Psoas muscle (tissue), 8 donors: ENCODE data around the gene ADAM11. TPM values are rescaled to one million over a fixed set of nuclear protein-coding genes. Genes with fewer than 3 reads are reported as not detected.

Experiments used
- ATAC-seq, 4 donors: fragments of 200-7000 bp; cut with Tn5 transposase; one replicate each; pipeline ENCODE4 v1.9.1; 2020; ENCODE audit warnings: moderate library complexity in 3 of 4, mild to moderate bottlenecking in 2 of 4
- DNase-seq, 2 donors: peaks; one replicate each; pipeline ENCODE4 v3.0.0-alpha.2; 2020
- H3K27ac ChIP-seq: fragments of 200-600 bp; one replicate; pipeline ENCODE4 v1.8.0; 2022
- H3K27me3 ChIP-seq, 3 donors: fragments of 200-600 bp in 1 of 3; one replicate each; pipeline versions ENCODE4 v1.6.1 to v1.8.0; 2013 to 2022; ENCODE audit warnings: low read length in 2 of 3, mild to moderate bottlenecking in 2 of 3, moderate library complexity in 1 of 3; ENCODE audit not compliant: insufficient read depth in 3 of 3
- H3K36me3 ChIP-seq, 2 donors: fragments of 200-600 bp in 1 of 2; one replicate each; pipeline versions ENCODE4 v1.6.1 to v1.8.0; 2013 to 2022; ENCODE audit warnings: low read depth in 1 of 2, mild to moderate bottlenecking in 1 of 2, moderate library complexity in 1 of 2; ENCODE audit not compliant: insufficient read depth in 1 of 2
- H3K4me1 ChIP-seq: fragments of 200-600 bp; one replicate; pipeline ENCODE4 v1.8.0; 2022
- H3K4me3 ChIP-seq: fragments of 200-600 bp; one replicate; pipeline ENCODE4 v1.8.0; 2022; ENCODE audit warnings: mild to moderate bottlenecking
- H3K9me3 ChIP-seq: fragments of 200-600 bp; one replicate; pipeline ENCODE4 v1.8.0; 2022
- CTCF ChIP-seq: fragments of 200-600 bp; IDR thresholded peaks from one replicate; pipeline ENCODE4 v1.8.0; 2022; ENCODE audit warnings: antibody characterized with exemption
- WGBS, 3 donors: extraction: QIAGEN DNeasy Blood & Tissue Kit; methylation state at CpG; one replicate each; pipeline versions ENCODE4 v1.1.6 to v1.1.7; 2013; 5-methylcytosine and 5-hydroxymethylcytosine counted together
- intact Hi-C, 2 donors: fragments of 100-400 bp; cut with DNase I; formaldehyde crosslinking; loops; one replicate each; pipeline versions ENCODE4 v1.11.0 to v1.14.2; 2022
- polyA plus RNA-seq, 3 donors: library from polyadenylated mRNA; stranded (reverse); fragments of 200-250 nt; gene quantifications; one replicate each; pipeline ENCODE4 v1.2.3, GENCODE V29; 2013
- total RNA-seq, 4 donors: library from RNA; stranded (reverse); fragmentation: NEBNext Ultra II Directional in 2 of 4; extraction: Animal tissue kit (Norgen Biotek cat#: 25700) in 2 of 4; gene quantifications; one replicate each; pipeline versions ENCODE4 v1.2.1 to v1.2.4, GENCODE V29; 2021 to 2023
- donor health status: healthy with polysubstance abuse.
- donor health status: DM: no; HTN: no; CAD: no; lungs with moderate emphysema.
- donor health status: Bipolar disorder and iron deficiency.
- donor health status: healthy.
- donor health status: DM: yes; HTN: yes; CAD: no.
- donor health status: DM: no; HTN: no; CAD: no.
- donor health status: DM: no; HTN: no; CAD: no.
- donor health status: DM: yes; HTN: yes; CAD: no.

The ADAM11 gene
- total and polyA plus RNA-seq, 7 donors, result 0.03 to 0.26 (median 0.15) TPM; not detected in 2

DNA sequence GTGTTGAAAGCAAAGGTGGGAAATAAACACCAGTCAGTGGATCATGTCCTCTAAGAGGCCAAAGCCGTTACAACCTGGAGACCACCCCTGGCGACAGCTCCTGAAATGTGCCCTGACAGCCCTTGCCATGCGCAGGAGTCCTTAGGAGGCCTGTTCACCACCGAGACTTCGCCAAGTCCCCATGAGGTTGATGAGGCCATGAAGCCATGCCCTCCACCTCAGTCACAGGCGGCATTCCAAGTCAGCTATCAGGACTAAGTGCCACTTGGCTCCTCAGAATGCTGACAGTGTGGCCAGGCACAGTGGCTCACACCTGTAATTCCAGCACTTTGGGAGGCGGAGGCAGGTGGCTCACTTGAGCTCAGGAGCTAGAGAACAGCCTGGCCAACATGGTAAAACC, 27.1 kb downstream of the ADAM11 start:
- no peak overlapping the region for H3K4me3 ChIP-seq
- intact Hi-C loops, result no loop called here
- no peaks in the 10 kb centered on the region for H3K36me3 ChIP-seq
- no peaks in the 10 kb centered on the region for H3K9me3 ChIP-seq
- DNase-seq (no peak), ATAC-seq (no peak)
- no peak overlapping the region for H3K27ac ChIP-seq
- no peaks in the 10 kb centered on the region for H3K27me3 ChIP-seq
- 86 to 91% (median 88%) methylated on average over 7 of the region's 7 CpGs for WGBS, 3 donors
- peaks cover 9% of the 10 kb centered on the region for H3K4me1 ChIP-seq
- TF ChIP-seq CTCF, result no peak

GRCh38 chr17:44786551-44787081, 27.8 kb downstream of the ADAM11 start:
- Histone ChIP-seq H3K27me3 (no peaks in the 10 kb centered on the region), H3K36me3 (no peaks in the 10 kb centered on the region), H3K27ac (no peak overlapping the region), H3K4me3 (no peak overlapping the region), H3K9me3 (no peaks in the 10 kb centered on the region), H3K4me1 (peaks cover 9% of the 10 kb centered on the region)
- ATAC-seq (peak in 2 of 4 donors; percentile 24 to 27), DNase-seq (no peak)
- WGBS, 3 donors, result 20 to 24% (median 22%) methylated on average over 16 of the region's 16 CpGs
- TF ChIP-seq CTCF, result no peak
- intact Hi-C loops, result no loop called here

- no peaks in the 10 kb centered on the region for H3K27me3 ChIP-seq
- TF ChIP-seq CTCF, result no peak
- H3K9me3 ChIP-seq, result no peaks in the 10 kb centered on the region
- peak in 2 of 4 donors; percentile 41 to 48 for ATAC-seq
- H3K27ac ChIP-seq, result no peak overlapping the region
- DNase-seq, result no peak
- H3K4me3 ChIP-seq, result no peak overlapping the region
- no peaks in the 10 kb centered on the region for H3K36me3 ChIP-seq
- peaks cover 9% of the 10 kb centered on the region for H3K4me1 ChIP-seq
- intact Hi-C loops, result no loop called here
- WGBS, 3 donors, result 30 to 40% (median 31%) methylated on average over 15 of the region's 15 CpGs
Measured at GRCh38 chr17:44787271-44787940, 28.6 kb downstream of the ADAM11 start.

- intact Hi-C loops, result no loop called here
- Histone ChIP-seq H3K9me3 (no peaks in the 10 kb centered on the region), H3K4me1 (peaks cover 9% of the 10 kb centered on the region), H3K36me3 (no peaks in the 10 kb centered on the region), H3K4me3 (no peak overlapping the region), H3K27ac (no peak overlapping the region), H3K27me3 (no peaks in the 10 kb centered on the region)
- no peak for TF ChIP-seq CTCF
- WGBS, 3 donors, result 79 to 84% (median 79%) methylated on average over 7 of the region's 7 CpGs
- DNase-seq (no peak), ATAC-seq (no peak)
Measured at GRCh38 chr17:44788139-44788538, 29.4 kb downstream of the ADAM11 start.

DNA sequence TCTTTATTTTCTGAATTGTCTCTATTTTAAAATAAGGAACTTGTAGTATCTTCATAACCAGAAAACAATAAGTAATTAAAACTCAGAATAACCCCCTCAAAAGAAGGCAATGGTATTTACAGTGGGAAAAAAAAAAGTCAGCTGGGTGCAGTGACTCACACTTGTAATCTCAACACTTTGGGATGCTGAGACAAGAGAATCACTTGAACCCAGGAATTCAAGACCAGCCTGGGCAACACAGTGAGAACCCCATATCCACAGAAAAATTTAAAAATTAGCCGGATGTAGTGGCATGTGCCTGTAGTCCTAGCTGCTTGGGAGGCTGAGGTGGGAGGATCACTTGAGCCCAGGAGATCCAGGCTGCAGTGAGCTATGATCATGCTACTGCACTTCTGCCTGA, 33.5 kb downstream of the ADAM11 start:
- no peak for DNase-seq
- ATAC-seq, result no peak
- H3K4me1 ChIP-seq, result peaks cover 11% of the 10 kb centered on the region
- H3K27ac ChIP-seq, result no peak overlapping the region
- no peaks in the 10 kb centered on the region for H3K27me3 ChIP-seq
- intact Hi-C loops, result no loop called here
- H3K4me3 ChIP-seq, result no peak overlapping the region
- no peaks in the 10 kb centered on the region for H3K9me3 ChIP-seq
- 96 to 100% (median 96%) methylated on average over 1 of the region's 1 CpG for WGBS, 3 donors
- no peak for TF ChIP-seq CTCF
- H3K36me3 ChIP-seq, result no peaks in the 10 kb centered on the region
